HepG2 (cell line): ENCODE data around the gene ZCCHC7. TPM values are rescaled to one million over a fixed set of nuclear protein-coding genes. Genes with fewer than 3 reads are reported as not detected.
"Not testable (repeated sequence)": the region's sequence is repeated elsewhere in the genome, so short reads cannot be mapped to it uniquely, and the experiment has no call there.

Experiments used
- ATAC-seq: fragments of 200-7000 bp; cut with Tn5 transposase; 3 replicates; pipeline ENCODE4 v1.9.1; 2020; ENCODE audit warnings: mild to moderate bottlenecking, moderate library complexity
- BruUV-seq: library from RNA; stranded (reverse); fragments of 400-500 nt; replicated peaks from 2 replicates; lab custom pipeline; 2021; lab: Mats Ljungman, UMichigan
- CTCF ChIA-PET: fragments of 300-600 bp; formaldehyde crosslinking; extraction: SDS; loops from one replicate; lab custom pipeline; 2021; ENCODE audit warnings: low total read pairs, inconsistent platforms, low intra/inter-chr PET ratio; lab: Yijun Ruan, JAX
- POLR2A ChIA-PET: fragments of 350-600 bp; sonication (Branson Sonifier 250); formaldehyde crosslinking; loops from one replicate; lab custom pipeline; 2020; ENCODE audit warnings: antibody characterized with exemption, inconsistent platforms; lab: Yijun Ruan, JAX
- DNase-seq: peaks from one replicate; pipeline ENCODE4 v3.0.0-alpha.2; 2015; ENCODE audit warnings: low spot score
- FAIRE-seq: peaks from 3 replicates; lab custom pipeline; 2011; peaks lifted over from hg19 to GRCh38; lab: Jason Lieb, UNC
- H2AFZ ChIP-seq: one replicate; pipeline ENCODE4 v1.6.1; 2011; ENCODE audit warnings: low read length, inconsistent platforms
- H3K27ac ChIP-seq: fragments of 300-600 bp; 3 replicates; pipeline ENCODE4 v1.8.0; 2011; ENCODE audit warnings: mixed run types, mild to moderate bottlenecking, mixed read lengths, low read length, inconsistent platforms; ENCODE audit not compliant: insufficient read depth; ENCODE audit errors: extremely low read length
- H3K27me3 ChIP-seq, 2 experiments: fragments of 200-600 bp in 1 of 2; 2 replicates in 1 of 2; 3 replicates in 1 of 2; pipeline versions ENCODE4 v1.6.0 to v1.8.0; 2011; ENCODE audit warnings: low read length in 2 of 2, mild to moderate bottlenecking in 2 of 2, moderate library complexity in 2 of 2, inconsistent platforms in 1 of 2; ENCODE audit not compliant: insufficient read depth in 2 of 2, control insufficient read depth in 1 of 2
- H3K36me3 ChIP-seq, 2 experiments: fragments of 200-600 bp in 1 of 2; replicated peaks in 1 of 2; 2 replicates in 1 of 2; 3 replicates in 1 of 2; pipeline versions ENCODE4 v1.5.1 to v1.8.0; 2011; ENCODE audit warnings: low read length in 2 of 2, inconsistent platforms in 1 of 2; ENCODE audit not compliant: insufficient read depth in 2 of 2, control insufficient read depth in 1 of 2
- H3K4me1 ChIP-seq: 2 replicates; pipeline ENCODE4 v1.5.1; 2012; ENCODE audit warnings: low read length, inconsistent platforms; ENCODE audit not compliant: insufficient read depth
- H3K4me2 ChIP-seq: 2 replicates; pipeline ENCODE4 v1.6.0; 2011; ENCODE audit warnings: low read depth, low read length, inconsistent platforms
- H3K4me3 ChIP-seq, 3 experiments: fragments of 200-600 bp in 1 of 3; sonication (generic), shearing (Covaris generic) in 1 of 3; replicated peaks in 1 of 3; 2 replicates each; pipeline ENCODE4 v1.5.1; 2011 to 2016; ENCODE audit warnings: low read length in 3 of 3, inconsistent platforms in 2 of 3, low read depth in 2 of 3, mild to moderate bottlenecking in 2 of 3, control low read depth in 1 of 3, mixed read lengths in 1 of 3; ENCODE audit not compliant: insufficient read depth in 1 of 3
- H3K79me2 ChIP-seq: one replicate; pipeline ENCODE4 v1.6.1; 2011; ENCODE audit warnings: low read length, inconsistent platforms; ENCODE audit not compliant: insufficient read depth
- H3K9ac ChIP-seq: 2 replicates; pipeline ENCODE4 v1.6.0; 2011; ENCODE audit warnings: mild to moderate bottlenecking, low read depth, low read length, inconsistent platforms; ENCODE audit not compliant: insufficient read depth
- H3K9me3 ChIP-seq: 2 replicates; pipeline ENCODE4 v1.5.1; 2012; ENCODE audit warnings: mild to moderate bottlenecking, low read length
- H4K20me1 ChIP-seq: 2 replicates; pipeline ENCODE4 v1.6.0; 2011; ENCODE audit warnings: inconsistent platforms, mild to moderate bottlenecking, low read length, moderate library complexity; ENCODE audit not compliant: insufficient read depth
- DNMT1 ChIP-seq: sonication (generic); formaldehyde crosslinking; IDR thresholded peaks from 2 replicates; pipeline ENCODE4 v1.5.1; 2020; ENCODE audit warnings: mild to moderate bottlenecking, missing genetic modification reagents
- ZNF605 ChIP-seq: sonication (generic); formaldehyde crosslinking; IDR thresholded peaks from 2 replicates; pipeline ENCODE4 v1.8.0; 2022; ENCODE audit warnings: mild to moderate bottlenecking, missing genetic modification reagents
- WGBS: methylation state at CpG from one replicate; pipeline ENCODE4 v1.1.6; 2017; ENCODE audit warnings: low lambda C conversion rate; 5-methylcytosine and 5-hydroxymethylcytosine counted together
- in situ Hi-C: cut with HindIII; loops from 2 replicates; pipeline ENCODE4 v1.10.0; 2017; ENCODE audit warnings: low pct_unique_long_range_greater_than_20kb; ENCODE audit not compliant: extremely low pct_ligation_motif_present
- intact Hi-C: fragments of 100-400 bp; cut with micrococcal nuclease; formaldehyde crosslinking; loops from one replicate; pipeline ENCODE4 v1.10.0; 2022; ENCODE audit not compliant: unreplicated experiment
- polyA plus RNA-seq, 8 experiments: library from polyadenylated mRNA; depleted of rRNA in 3 of 8; stranded (reverse) in 7 of 8; unstranded in 1 of 8; fragments of >200 nt; fragmentation: Illumina TruSeq in 4 of 8; extraction: Trizol in 4 of 8; gene quantifications; 2 replicates each; pipeline versions ENCODE4 v1.2.1 to v1.2.3, GENCODE V29; 2011 to 2016; ENCODE audit warnings: low read depth in 4 of 8, missing spikeins in 1 of 8, mixed read lengths in 1 of 8; ENCODE audit not compliant: insufficient read depth in 1 of 8
- total RNA-seq, 5 experiments: library from RNA; depleted of rRNA; stranded (reverse); fragments of >200 nt; fragmentation: Illumina TruSeq; extraction: Trizol; gene quantifications; 2 replicates each; pipeline ENCODE4 v1.2.3, GENCODE V29; 2016; ENCODE audit warnings: low read depth in 1 of 5

Gene ZCCHC7
- total and polyA plus RNA-seq, 2 of the 13 experiments (the other 11 are each of a cell fraction or from before 2014, with no cell fraction given): 13.6 to 19.3 TPM

DNA sequence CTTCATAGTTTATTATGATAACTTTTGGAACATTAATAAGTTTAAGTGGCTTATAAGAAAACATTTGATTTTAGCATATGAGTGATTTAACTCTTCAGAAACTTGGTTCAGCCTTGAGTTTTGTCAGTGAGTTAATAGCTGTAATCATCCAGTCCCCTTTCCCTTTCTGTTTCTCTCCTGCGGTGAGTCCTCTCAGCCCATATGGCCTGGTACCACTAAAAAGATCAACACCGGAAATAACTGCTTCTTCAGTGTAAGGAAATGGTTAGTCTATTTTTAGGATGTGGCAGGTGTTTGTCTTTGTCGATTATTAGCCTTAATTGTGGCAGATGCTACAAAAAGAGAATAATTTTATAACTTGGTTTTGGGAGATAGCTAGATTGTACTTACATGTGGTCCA, 181.9 kb downstream of the ZCCHC7 start:
- no peak overlapping the region for H3K4me3 ChIP-seq
- 97% methylated on average over 3 of the region's 3 CpGs for WGBS
- 0 out of 5 replicates have a peak, but pooled peaks cover 0 to 7% of the 10 kb centered on the region in 2 experiments for H3K36me3 ChIP-seq
- BruUV-seq: no TSS peak
- H2AFZ ChIP-seq: no peak overlapping the region
- no peaks in the 10 kb centered on the region for H3K9me3 ChIP-seq
- H3K4me1 ChIP-seq: no peaks in the 10 kb centered on the region
- H3K4me2 ChIP-seq: no peak overlapping the region
- H3K9ac ChIP-seq: no peak overlapping the region
- POLR2A ChIA-PET: no interaction called here
- FAIRE-seq (no peak), ATAC-seq (no peak), DNase-seq (no peak)
- H4K20me1 ChIP-seq: no peaks in the 10 kb centered on the region
- in situ Hi-C loops: no loop called here
- H3K27ac ChIP-seq: no peak overlapping the region
- TF ChIP-seq ZNF605 (CRISPR knock-in tag) (no peak), DNMT1 (CRISPR knock-in tag) (no peak)
- no peaks in the 10 kb centered on the region for H3K27me3 ChIP-seq
- no peaks in the 10 kb centered on the region for H3K79me2 ChIP-seq
- CTCF ChIA-PET: no interaction called here
- intact Hi-C loops: no loop called here

- H3K36me3 ChIP-seq, H4K20me1 ChIP-seq, H3K4me3 ChIP-seq, H3K4me2 ChIP-seq, in situ Hi-C loops, H3K4me1 ChIP-seq, FAIRE-seq, H3K9ac ChIP-seq, H3K27me3 ChIP-seq, H3K79me2 ChIP-seq, ATAC-seq, H2AFZ ChIP-seq, H3K9me3 ChIP-seq, intact Hi-C loops, BruUV-seq, POLR2A ChIA-PET, DNase-seq, H3K27ac ChIP-seq, CTCF ChIA-PET: not testable (repeated sequence)
- 96% methylated on average over 11 of the region's 11 CpGs for WGBS
These were observed 182.9 kb downstream of the ZCCHC7 start for GRCh38 chr9:37303272-37303671.
